Heart right ventricle (tissue), 16 donors: ENCODE measurements around the gene NXPH4. TPM values are rescaled to one million over a fixed set of nuclear protein-coding genes. Genes with fewer than 3 reads are reported as not detected.

ENCODE experiments used
- ATAC-seq, 8 donors: fragments of 200-7000 bp; cut with Tn5 transposase; one replicate each; pipeline ENCODE4 v1.9.1; 2020; ENCODE audit warnings: mild to moderate bottlenecking in 8 of 8, moderate library complexity in 8 of 8, moderate number of reproducible peaks in 1 of 8
- DNase-seq, 2 donors: peaks; one replicate each; pipeline ENCODE4 v3.0.0-alpha.2; 2020
- H3K27ac ChIP-seq, 10 donors: fragments of 200-600 bp; sonication (generic) in 2 of 10; one replicate each; pipeline versions ENCODE4 v1.5.0 to v1.8.0; 2020 to 2022; ENCODE audit warnings: mild to moderate bottlenecking in 3 of 10
- H3K27me3 ChIP-seq, 7 donors: fragments of 200-600 bp; one replicate each; pipeline ENCODE4 v1.8.0; 2021 to 2022; ENCODE audit warnings: mild to moderate bottlenecking in 2 of 7
- H3K36me3 ChIP-seq, 9 donors: fragments of 200-600 bp; sonication (generic) in 1 of 9; one replicate each; pipeline versions ENCODE4 v1.5.0 to v1.8.0; 2020 to 2022; ENCODE audit warnings: mild to moderate bottlenecking in 2 of 9
- H3K4me1 ChIP-seq, 9 donors: fragments of 200-600 bp; sonication (generic) in 1 of 9; one replicate each; pipeline versions ENCODE4 v1.5.0 to v1.8.0; 2020 to 2022; ENCODE audit warnings: mild to moderate bottlenecking in 4 of 9
- H3K4me3 ChIP-seq, 10 donors: fragments of 200-600 bp; sonication (generic) in 2 of 10; one replicate each; pipeline versions ENCODE4 v1.5.0 to v1.8.0; 2020 to 2022; ENCODE audit warnings: mild to moderate bottlenecking in 7 of 10, moderate library complexity in 2 of 10
- H3K9me3 ChIP-seq, 11 donors: fragments of 200-600 bp in 10 of 11; sonication (generic) in 2 of 11; one replicate each; pipeline versions ENCODE4 v1.5.0 to v1.8.0; 2013 to 2022; ENCODE audit warnings: mild to moderate bottlenecking in 2 of 11, control low read depth in 1 of 11, moderate library complexity in 1 of 11
- WGBS, 2 donors: extraction: QIAGEN DNeasy Blood & Tissue Kit; methylation state at CpG; one replicate each; pipeline ENCODE4 v1.1.7; 2013; ENCODE audit warnings: inconsistent platforms in 1 of 2; 5-methylcytosine and 5-hydroxymethylcytosine counted together
- intact Hi-C, 10 donors: fragments of 100-400 bp; cut with DNase I; formaldehyde crosslinking; loops; one replicate each; pipeline versions ENCODE4 v1.11.1 to v1.14.2; 2022
- polyA plus RNA-seq, 2 donors: library from polyadenylated mRNA; stranded (reverse); fragments of 200-250 nt; gene quantifications; one replicate each; pipeline ENCODE4 v1.2.3, GENCODE V29; 2013
- total RNA-seq, 10 donors: library from RNA; stranded (reverse); fragmentation: NEBNext Ultra II Directional in 3 of 10; extraction: Animal tissue kit (Norgen Biotek cat#: 25700) in 3 of 10; gene quantifications; one replicate each; pipeline versions ENCODE4 v1.2.1 to v1.2.4, GENCODE V29; 2021 to 2023
- TF ChIP-seq, protein P1 (sequence below), 9 donors: fragments of 200-600 bp; sonication (generic) in 2 of 9; IDR thresholded peaks; one replicate each; pipeline versions ENCODE4 v1.5.0 to v1.8.0; 2021 to 2022; ENCODE audit warnings: antibody characterized with exemption in 9 of 9, mild to moderate bottlenecking in 5 of 9, moderate library complexity in 1 of 9
- donor health status: Arrhythmogenic right ventricular cardiomyopathy.
- donor health status: ischemic (EF 13 %, LVEDD 7.1; RV severe dilation, severe dysfunction).
- donor health status: healthy with polysubstance abuse.
- donor health status: DM: no; HTN: yes; CAD: no.
- donor health status: DM: no; HTN: no; CAD: no.
- donor health status: ischemic (EF 25% LVEDD 6.9; RV normal size, moderate dysfunction).
- donor health status: ischemic (EF 25% LVEDD 5.7; RV mildly dilated, moderate dysfunction).
- donor health status: healthy.
- donor health status: DM: yes; HTN: yes; CAD: no.
- donor health status: Ischemic cardiomyopathy.
- donor health status: ischemic (EF 35%, LVEDD 5.7; RV mildly dilated, moderate dysfunction).
- donor health status: nonischemic (EF 11% LVEDD 7.7; RV severe dilation, severe dysfunction).
- donor health status: DM: yes; HTN: yes; CAD: no.
- donor health status: PGD.
- donor health status: ischemic (EF 29% LVEDD 5.4; RV normal size, mild dysfunction).
- donor health status: nonischemic (EF 23%, LVEDD 6.1; RV moderate dilation, normal function).

NXPH4 gene
- total and polyA plus RNA-seq, 12 donors, result 0.18 to 6.2 (median 1.8) TPM

DNA sequence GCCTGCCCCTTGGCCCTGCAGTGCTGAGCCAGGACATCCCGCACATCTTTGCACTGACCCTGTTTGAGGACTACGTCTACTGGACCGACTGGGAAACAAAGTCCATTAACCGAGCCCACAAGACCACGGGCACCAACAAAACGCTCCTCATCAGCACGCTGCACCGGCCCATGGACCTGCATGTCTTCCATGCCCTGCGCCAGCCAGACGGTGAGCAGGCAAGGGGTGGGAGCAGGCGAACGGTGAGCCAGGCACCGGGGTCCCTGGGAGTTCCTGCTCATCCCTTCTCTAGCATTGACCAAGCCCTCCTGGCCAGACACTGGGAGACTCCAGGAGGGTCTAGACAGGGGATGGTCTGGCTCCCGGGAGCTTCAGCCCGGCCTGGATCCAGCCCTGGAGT is 17.4 kb upstream of the NXPH4 start:
- Histone ChIP-seq H3K4me1 (no peaks in the 10 kb centered on the region), H3K27me3 (no peaks in the 10 kb centered on the region), H3K27ac (no peak overlapping the region), H3K4me3 (no peak overlapping the region), H3K9me3 (no peaks in the 10 kb centered on the region), H3K36me3 (peaks cover 0 to 100% (median 81%) of the 10 kb centered on the region in 9 donors)
- intact Hi-C loops, result no loop called here
- TF ChIP-seq, protein P1, sequence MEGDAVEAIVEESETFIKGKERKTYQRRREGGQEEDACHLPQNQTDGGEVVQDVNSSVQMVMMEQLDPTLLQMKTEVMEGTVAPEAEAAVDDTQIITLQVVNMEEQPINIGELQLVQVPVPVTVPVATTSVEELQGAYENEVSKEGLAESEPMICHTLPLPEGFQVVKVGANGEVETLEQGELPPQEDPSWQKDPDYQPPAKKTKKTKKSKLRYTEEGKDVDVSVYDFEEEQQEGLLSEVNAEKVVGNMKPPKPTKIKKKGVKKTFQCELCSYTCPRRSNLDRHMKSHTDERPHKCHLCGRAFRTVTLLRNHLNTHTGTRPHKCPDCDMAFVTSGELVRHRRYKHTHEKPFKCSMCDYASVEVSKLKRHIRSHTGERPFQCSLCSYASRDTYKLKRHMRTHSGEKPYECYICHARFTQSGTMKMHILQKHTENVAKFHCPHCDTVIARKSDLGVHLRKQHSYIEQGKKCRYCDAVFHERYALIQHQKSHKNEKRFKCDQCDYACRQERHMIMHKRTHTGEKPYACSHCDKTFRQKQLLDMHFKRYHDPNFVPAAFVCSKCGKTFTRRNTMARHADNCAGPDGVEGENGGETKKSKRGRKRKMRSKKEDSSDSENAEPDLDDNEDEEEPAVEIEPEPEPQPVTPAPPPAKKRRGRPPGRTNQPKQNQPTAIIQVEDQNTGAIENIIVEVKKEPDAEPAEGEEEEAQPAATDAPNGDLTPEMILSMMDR (IDR thresholded peaks at IDR 0.05), result no peak
- DNase-seq (no peak), ATAC-seq (no peak)
- WGBS, 2 donors, result 90% methylated on average over 15 of the region's 15 CpGs

DNA sequence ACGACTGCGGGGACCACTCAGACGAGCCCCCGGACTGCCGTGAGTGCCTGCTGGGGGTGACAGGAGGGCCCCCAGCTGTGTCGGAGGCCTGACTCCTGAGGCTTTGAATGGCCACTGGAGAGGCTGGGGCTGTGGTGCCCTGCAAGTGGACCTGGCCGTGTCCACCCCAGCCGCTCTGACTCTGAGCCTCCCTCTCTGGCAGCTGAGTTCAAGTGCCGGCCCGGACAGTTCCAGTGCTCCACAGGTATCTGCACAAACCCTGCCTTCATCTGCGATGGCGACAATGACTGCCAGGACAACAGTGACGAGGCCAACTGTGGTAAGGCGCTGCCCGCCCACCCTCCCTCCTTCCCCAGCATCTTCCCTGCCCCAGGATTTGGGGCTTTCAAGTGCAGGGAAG is 16.1 kb upstream of the NXPH4 start:
- 92 to 94% methylated on average over 15 of the region's 15 CpGs for WGBS, 2 donors
- ATAC-seq (no peak), DNase-seq (no peak)
- Histone ChIP-seq H3K27ac (no peak overlapping the region), H3K36me3 (peaks cover 0 to 100% (median 78%) of the 10 kb centered on the region in 9 donors), H3K4me1 (no peaks in the 10 kb centered on the region), H3K4me3 (no peak overlapping the region), H3K9me3 (no peaks in the 10 kb centered on the region), H3K27me3 (no peaks in the 10 kb centered on the region)
- TF ChIP-seq, protein P1 (IDR thresholded peaks at IDR 0.05), result no peak
- intact Hi-C loops, result no loop called here

DNA sequence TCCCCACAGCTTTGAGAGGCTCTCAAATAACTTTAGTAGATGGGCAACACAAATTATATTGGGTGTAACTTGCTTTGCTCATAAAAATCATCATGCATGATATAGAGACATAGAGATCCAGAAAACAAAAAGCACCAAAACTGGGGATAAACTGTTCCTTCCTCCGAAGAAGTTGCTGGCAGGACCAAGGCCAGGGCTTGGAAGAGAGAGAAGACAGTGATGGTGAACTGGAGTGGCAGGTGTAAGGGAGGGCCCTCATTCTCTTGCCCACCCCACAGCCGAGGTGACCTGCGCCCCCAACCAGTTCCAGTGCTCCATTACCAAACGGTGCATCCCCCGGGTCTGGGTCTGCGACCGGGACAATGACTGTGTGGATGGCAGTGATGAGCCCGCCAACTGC is 15.4 kb upstream of the NXPH4 start:
- TF ChIP-seq, protein P1 (IDR thresholded peaks at IDR 0.05), result no peak
- no peak for DNase-seq
- ATAC-seq, result no peak
- Histone ChIP-seq H3K27me3 (no peaks in the 10 kb centered on the region), H3K4me1 (no peaks in the 10 kb centered on the region), H3K27ac (no peak overlapping the region), H3K9me3 (no peaks in the 10 kb centered on the region), H3K4me3 (no peak overlapping the region), H3K36me3 (peaks cover 0 to 100% (median 73%) of the 10 kb centered on the region in 9 donors)
- intact Hi-C loops, result no loop called here
- whole genome bisulfite sequencing, 2 donors, result 79 to 84% methylated on average over 8 of the region's 8 CpGs

DNA sequence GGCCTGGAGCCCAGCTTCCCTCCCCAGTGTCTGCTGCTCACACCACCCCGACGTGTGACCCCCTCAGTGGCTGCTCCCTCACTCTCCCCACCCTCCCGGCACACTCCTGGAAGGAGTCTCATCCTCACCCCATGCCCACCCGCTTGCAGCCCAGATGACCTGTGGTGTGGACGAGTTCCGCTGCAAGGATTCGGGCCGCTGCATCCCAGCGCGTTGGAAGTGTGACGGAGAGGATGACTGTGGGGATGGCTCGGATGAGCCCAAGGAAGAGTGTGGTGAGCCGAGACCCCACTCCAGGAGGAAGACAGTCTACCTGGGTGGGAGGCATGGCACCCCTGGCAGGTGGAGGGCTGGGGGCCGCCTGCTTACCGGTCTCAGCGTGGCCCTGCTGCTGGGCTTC is 15.0 kb upstream of the NXPH4 start:
- H3K9me3 ChIP-seq, result no peaks in the 10 kb centered on the region
- no peak overlapping the region for H3K4me3 ChIP-seq
- H3K4me1 ChIP-seq, result no peaks in the 10 kb centered on the region
- intact Hi-C loops, result no loop called here
- TF ChIP-seq, protein P1 (IDR thresholded peaks at IDR 0.05), result no peak
- 86 to 87% methylated on average over 16 of the region's 16 CpGs for WGBS, 2 donors
- ATAC-seq (no peak), DNase-seq (no peak)
- no peaks in the 10 kb centered on the region for H3K27me3 ChIP-seq
- H3K36me3 ChIP-seq, result peaks cover 0 to 100% (median 73%) of the 10 kb centered on the region in 9 donors
- no peak overlapping the region for H3K27ac ChIP-seq
